IgD-negative memory B cell (primary cell): Measurements from ENCODE around the gene SMG5. TPM values are rescaled to one million over a fixed set of nuclear protein-coding genes. Genes with fewer than 3 reads are reported as not detected.

Source experiments
- polyA plus RNA-seq: library from polyadenylated mRNA; unstranded; fragments of 300-500 nt; fragmentation: Illumina TruSeq; gene quantifications from one replicate; pipeline ENCODE4 v1.2.3, GENCODE V29; 2021

Gene SMG5
- polyA plus RNA-seq, 1 donor from 2014 or later, result 27.2 TPM

Other genes with a start within 250 kb of the SMG5 start
- gene UBQLN4, start 229.0 kb downstream of the SMG5 start, polyA plus RNA-seq, result 7.6 TPM
- 159 TPM for gene LAMTOR2, start 228.0 kb downstream of the SMG5 start, polyA plus RNA-seq
- 2.9 TPM for gene RAB25, start 221.7 kb downstream of the SMG5 start, polyA plus RNA-seq
- 0.05 TPM for gene MEX3A, start 200.4 kb downstream of the SMG5 start, polyA plus RNA-seq
- 5.7 TPM for gene LMNA, start 168.1 kb downstream of the SMG5 start, polyA plus RNA-seq
- gene SEMA4A, start 129.2 kb downstream of the SMG5 start, polyA plus RNA-seq, result 11.0 TPM
- 16.6 TPM for gene SLC25A44, start 88.7 kb downstream of the SMG5 start, polyA plus RNA-seq
- 87.0 TPM for gene PMF1, start 69.8 kb downstream of the SMG5 start, polyA plus RNA-seq
- not detected for gene BGLAP, start 40.6 kb downstream of the SMG5 start, polyA plus RNA-seq
- gene PAQR6, start 34.8 kb downstream of the SMG5 start, polyA plus RNA-seq, result 0.44 TPM
- gene TMEM79, start 1.5 kb upstream of the SMG5 start, polyA plus RNA-seq, result 9.3 TPM
- gene GLMP, start 12.9 kb upstream of the SMG5 start, polyA plus RNA-seq, result 11.5 TPM
- not detected for gene VHLL, start 16.5 kb upstream of the SMG5 start, polyA plus RNA-seq
- gene CCT3, start 55.5 kb upstream of the SMG5 start, polyA plus RNA-seq, result 172 TPM
- 2.5 TPM for gene TSACC, start 55.7 kb upstream of the SMG5 start, polyA plus RNA-seq
- gene RHBG, start 86.4 kb upstream of the SMG5 start, polyA plus RNA-seq, result not detected
- gene MEF2D, start 217.9 kb upstream of the SMG5 start, polyA plus RNA-seq, result 16.2 TPM